Left renal pelvis (tissue), 4 donors: Measurements from ENCODE around the gene TNNC2. TPM values are rescaled to one million over a fixed set of nuclear protein-coding genes. Genes with fewer than 3 reads are reported as not detected.
"Not testable (repeated sequence)": the region's sequence is repeated elsewhere in the genome, so short reads cannot be mapped to it uniquely, and the experiment has no call there.

Experiments used
- DNase-seq, 4 donors: peaks; one replicate each; pipeline ENCODE4 v3.0.0-alpha.2; 2013; ENCODE audit warnings: low read depth in 4 of 4, low spot score in 3 of 4
- polyA plus RNA-seq, 4 donors: library from polyadenylated mRNA; unstranded; fragments of 120-200 nt; gene quantifications; one replicate each; pipeline ENCODE4 v1.2.1, GENCODE V29; 2013; ENCODE audit not compliant: insufficient read length in 4 of 4

Gene TNNC2
- 1 to 10 TPM in 1 of 4 donors, under 1 TPM in 3; 0.47 to 1.3 (median 0.58) TPM for polyA plus RNA-seq

- no peak for DNase-seq
Observed at GRCh38 chr20:45827030-45827652, at the start of gene TNNC2. TSS of gene TNNC2 (minus strand) at chr20:45827312. CDS start at chr20:45827248, 64 bp downstream.

GRCh38 chr20:45874576-45874975 is 47.5 kb upstream of the TNNC2 start:
- DNase-seq, result no peak

- not testable (repeated sequence) for DNase-seq
Observed at GRCh38 chr20:45874104-45874481, 47.0 kb upstream of the TNNC2 start.

GRCh38 chr20:45873409-45874103 is 46.4 kb upstream of the TNNC2 start:
- no peak for DNase-seq

- no peak for DNase-seq
Observed at GRCh38 chr20:45872626-45873025, 45.5 kb upstream of the TNNC2 start.

- DNase-seq, result no peak
Observed at GRCh38 chr20:45867819-45868176, 40.7 kb upstream of the TNNC2 start.

GRCh38 chr20:45867136-45867818 is 40.2 kb upstream of the TNNC2 start:
- DNase-seq, result no peak

GRCh38 chr20:45866454-45866853 is 39.3 kb upstream of the TNNC2 start:
- DNase-seq, result no peak

- no peak for DNase-seq
Observed at GRCh38 chr20:45863543-45864470, 36.7 kb upstream of the TNNC2 start.

- no peak for DNase-seq
Observed at GRCh38 chr20:45861221-45862075, 34.3 kb upstream of the TNNC2 start.

- DNase-seq, result no peak
Observed at GRCh38 chr20:45860560-45861220, 33.6 kb upstream of the TNNC2 start.

GRCh38 chr20:45859916-45860315 is 32.8 kb upstream of the TNNC2 start:
- peak in 1 of 4 donors; percentile 36 for DNase-seq

- DNase-seq, result no peak
Observed at GRCh38 chr20:45857882-45858216, 30.7 kb upstream of the TNNC2 start.

- peak; percentile 100 for DNase-seq
Observed at GRCh38 chr20:45857114-45857881, 30.2 kb upstream of the TNNC2 start, which contains the start of the genes ACOT8 and ZSWIM3. TSS of gene ACOT8 (minus strand) at chr20:45857392. CDS start at chr20:45857315, 77 bp downstream. TSS of gene ZSWIM3 (plus strand) at chr20:45857614. CDS start at chr20:45857826, 212 bp downstream.

- DNase-seq, result no peak
Observed at GRCh38 chr20:45853484-45853883, 26.4 kb upstream of the TNNC2 start.

- no peak for DNase-seq
Observed at GRCh38 chr20:45852326-45852725, 25.2 kb upstream of the TNNC2 start.

GRCh38 chr20:45851501-45851900 is 24.4 kb upstream of the TNNC2 start:
- no peak for DNase-seq

GRCh38 chr20:45850926-45851325 is 23.8 kb upstream of the TNNC2 start:
- DNase-seq, result no peak
